ENCODE measurements around the gene ZKSCAN3.

GRCh38 chr6:28323813-28324424 is 25.8 kb upstream of the ZKSCAN3 start:
- TF ChIP-seq CTCF (conservative IDR thresholded peaks at IDR 0.05) (no peak), ZFX (IDR thresholded peaks at IDR 0.05) (no peak)
